Sigmoid colon (tissue), 4 donors: ENCODE measurements around the gene DDX39B.

Experiments
- EP300 ChIP-seq, 4 donors: sonication (generic); formaldehyde crosslinking; IDR thresholded peaks; one replicate each; pipeline ENCODE4 v1.6.1; 2017; ENCODE audit warnings: antibody characterized with exemption in 4 of 4
- POLR2A ChIP-seq, 2 donors: fragments of 450-650 bp; IDR thresholded peaks; one replicate each; pipeline ENCODE4 v1.6.1; 2016; ENCODE audit warnings: antibody characterized with exemption in 2 of 2, mild to moderate bottlenecking in 2 of 2, moderate library complexity in 2 of 2
- TF ChIP-seq, protein P1 (sequence below), 4 experiments: fragments of 450-650 bp in 3 of 4; fragments of 200-600 bp in 1 of 4; IDR thresholded peaks; one replicate each; pipeline ENCODE4 v1.5.1; 2016 to 2019; ENCODE audit warnings: antibody characterized with exemption in 4 of 4, mild to moderate bottlenecking in 3 of 4, moderate library complexity in 2 of 4

- TF ChIP-seq, protein P1, sequence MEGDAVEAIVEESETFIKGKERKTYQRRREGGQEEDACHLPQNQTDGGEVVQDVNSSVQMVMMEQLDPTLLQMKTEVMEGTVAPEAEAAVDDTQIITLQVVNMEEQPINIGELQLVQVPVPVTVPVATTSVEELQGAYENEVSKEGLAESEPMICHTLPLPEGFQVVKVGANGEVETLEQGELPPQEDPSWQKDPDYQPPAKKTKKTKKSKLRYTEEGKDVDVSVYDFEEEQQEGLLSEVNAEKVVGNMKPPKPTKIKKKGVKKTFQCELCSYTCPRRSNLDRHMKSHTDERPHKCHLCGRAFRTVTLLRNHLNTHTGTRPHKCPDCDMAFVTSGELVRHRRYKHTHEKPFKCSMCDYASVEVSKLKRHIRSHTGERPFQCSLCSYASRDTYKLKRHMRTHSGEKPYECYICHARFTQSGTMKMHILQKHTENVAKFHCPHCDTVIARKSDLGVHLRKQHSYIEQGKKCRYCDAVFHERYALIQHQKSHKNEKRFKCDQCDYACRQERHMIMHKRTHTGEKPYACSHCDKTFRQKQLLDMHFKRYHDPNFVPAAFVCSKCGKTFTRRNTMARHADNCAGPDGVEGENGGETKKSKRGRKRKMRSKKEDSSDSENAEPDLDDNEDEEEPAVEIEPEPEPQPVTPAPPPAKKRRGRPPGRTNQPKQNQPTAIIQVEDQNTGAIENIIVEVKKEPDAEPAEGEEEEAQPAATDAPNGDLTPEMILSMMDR (IDR thresholded peaks at IDR 0.05), result no peak
- no peak for TF ChIP-seq EP300 (IDR thresholded peaks at IDR 0.05)
- no peak for TF ChIP-seq POLR2A (IDR thresholded peaks at IDR 0.05)
These were observed 34.3 kb upstream of the DDX39B start for GRCh38 chr6:31575952-31576685.
